NT2/D1 (cell line): ENCODE results near the gene WBP1.
A peak's percentile ranks its signal among the peaks of the same experiment; 100 is the strongest.

Experiments used
- DNase-seq: peaks from one replicate; pipeline ENCODE4 v3.0.0-alpha.2; 2011; ENCODE audit warnings: low read depth, low spot score
- H3K27me3 ChIP-seq: 2 replicates; pipeline ENCODE4 v1.6.0; 2011; ENCODE audit warnings: mild to moderate bottlenecking; ENCODE audit not compliant: insufficient read length, insufficient read depth
- H3K36me3 ChIP-seq: 2 replicates; pipeline ENCODE4 v1.6.1; 2011; ENCODE audit warnings: mild to moderate bottlenecking, low read length, mixed read lengths; ENCODE audit not compliant: insufficient read depth, insufficient read length
- H3K4me1 ChIP-seq: 2 replicates; pipeline ENCODE4 v1.5.1; 2011; ENCODE audit not compliant: insufficient read depth, insufficient read length
- H3K4me3 ChIP-seq: 2 replicates; pipeline ENCODE4 v1.5.1; 2011; ENCODE audit warnings: low read depth; ENCODE audit not compliant: insufficient read length
- H3K9ac ChIP-seq: 2 replicates; pipeline ENCODE4 v1.6.0; 2011; ENCODE audit warnings: low read depth; ENCODE audit not compliant: insufficient read length
- H3K9me3 ChIP-seq: 2 replicates; pipeline ENCODE4 v1.5.1; 2011; ENCODE audit warnings: mild to moderate bottlenecking, low read length; ENCODE audit not compliant: insufficient read depth
- SUZ12 ChIP-seq: IDR thresholded peaks from 2 replicates; pipeline ENCODE4 v1.6.1; 2011; ENCODE audit not compliant: insufficient read length, insufficient read depth; ENCODE audit errors: extremely low read depth
- YY1 ChIP-seq: IDR thresholded peaks from 2 replicates; pipeline ENCODE4 v1.6.1; 2011; ENCODE audit not compliant: insufficient read length, insufficient read depth
- ZNF274 ChIP-seq: IDR thresholded peaks from 2 replicates; pipeline ENCODE4 v1.6.1; 2011; ENCODE audit warnings: mild to moderate bottlenecking, low read depth, low read length

Gene WBP1

DNA sequence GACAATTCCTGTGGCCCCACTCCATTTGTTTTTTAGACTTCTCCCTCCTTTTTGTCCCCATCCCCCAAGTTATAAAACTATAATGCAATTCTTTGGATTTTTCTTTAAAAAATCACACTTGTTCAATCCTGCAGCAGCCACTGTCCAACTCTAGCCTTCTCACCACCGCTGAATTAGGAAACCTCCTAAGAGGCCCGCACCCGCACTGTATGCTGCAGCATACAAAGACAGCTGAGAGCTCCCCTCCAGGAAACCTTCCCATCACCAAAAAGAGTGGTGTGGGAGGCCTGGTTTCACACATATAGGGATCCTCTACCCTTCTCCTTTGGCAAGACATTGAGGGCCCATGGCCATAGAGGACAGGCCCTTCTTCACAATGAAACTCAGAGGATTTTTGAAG is 46.4 kb downstream of the WBP1 start:
- H3K27me3 ChIP-seq = peaks cover 48% of the 10 kb centered on the region
- no peak overlapping the region for H3K4me3 ChIP-seq
- no peak for TF ChIP-seq SUZ12
- no peak for TF ChIP-seq ZNF274
- no peak for TF ChIP-seq YY1
- peaks cover 18% of the 10 kb centered on the region for H3K36me3 ChIP-seq
- no peak overlapping the region for H3K9ac ChIP-seq
- no peak for DNase-seq
- no peaks in the 10 kb centered on the region for H3K9me3 ChIP-seq
- peaks cover 22% of the 10 kb centered on the region for H3K4me1 ChIP-seq

DNA sequence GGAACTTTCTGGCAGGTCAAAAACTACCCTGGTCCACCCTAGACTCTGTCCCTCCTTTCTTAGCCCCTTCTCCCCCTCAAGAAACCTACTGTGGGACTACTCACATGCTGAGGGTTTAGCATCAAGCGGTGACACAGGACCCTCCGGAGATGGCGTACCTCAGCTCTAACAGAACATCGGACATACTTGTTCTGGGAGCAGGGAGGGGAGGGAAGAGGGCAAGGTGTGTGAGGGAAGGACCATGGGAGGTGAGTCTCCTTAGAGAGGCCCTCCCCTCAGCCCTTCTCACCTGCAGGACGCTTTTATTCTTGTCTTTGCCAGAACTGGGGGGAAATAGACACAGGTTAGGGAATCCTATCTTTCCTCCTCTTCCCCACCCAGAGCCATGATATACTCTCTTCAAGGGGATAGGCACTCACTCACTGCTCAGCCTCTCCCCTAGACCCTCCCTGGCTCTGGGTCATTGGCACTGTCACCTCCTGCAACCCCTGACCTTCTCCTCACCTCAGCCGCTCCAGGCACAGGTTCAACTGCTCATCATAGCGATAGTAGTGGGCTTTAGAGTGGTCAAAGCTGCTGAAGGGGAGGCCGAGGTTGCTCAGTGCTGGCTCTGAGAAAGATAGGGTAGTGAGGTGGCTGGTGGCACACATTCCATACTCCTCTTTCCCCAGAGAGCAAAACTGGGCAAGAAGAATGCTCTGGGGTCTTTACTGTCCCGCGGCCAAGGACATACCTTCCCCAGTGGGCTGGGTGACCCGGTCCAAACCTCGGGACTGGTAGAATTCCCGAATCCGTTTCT is 47.4 kb downstream of the WBP1 start:
- H3K4me1 ChIP-seq = peaks cover 19% of the 10 kb centered on the region
- no peaks in the 10 kb centered on the region for H3K9me3 ChIP-seq
- no peak for DNase-seq
- peaks cover 18% of the 10 kb centered on the region for H3K36me3 ChIP-seq
- H3K9ac ChIP-seq = no peak overlapping the region
- peaks cover 42% of the 10 kb centered on the region for H3K27me3 ChIP-seq
- TF ChIP-seq YY1 (no peak), ZNF274 (no peak), SUZ12 (no peak)
- H3K4me3 ChIP-seq = no peak overlapping the region

DNA sequence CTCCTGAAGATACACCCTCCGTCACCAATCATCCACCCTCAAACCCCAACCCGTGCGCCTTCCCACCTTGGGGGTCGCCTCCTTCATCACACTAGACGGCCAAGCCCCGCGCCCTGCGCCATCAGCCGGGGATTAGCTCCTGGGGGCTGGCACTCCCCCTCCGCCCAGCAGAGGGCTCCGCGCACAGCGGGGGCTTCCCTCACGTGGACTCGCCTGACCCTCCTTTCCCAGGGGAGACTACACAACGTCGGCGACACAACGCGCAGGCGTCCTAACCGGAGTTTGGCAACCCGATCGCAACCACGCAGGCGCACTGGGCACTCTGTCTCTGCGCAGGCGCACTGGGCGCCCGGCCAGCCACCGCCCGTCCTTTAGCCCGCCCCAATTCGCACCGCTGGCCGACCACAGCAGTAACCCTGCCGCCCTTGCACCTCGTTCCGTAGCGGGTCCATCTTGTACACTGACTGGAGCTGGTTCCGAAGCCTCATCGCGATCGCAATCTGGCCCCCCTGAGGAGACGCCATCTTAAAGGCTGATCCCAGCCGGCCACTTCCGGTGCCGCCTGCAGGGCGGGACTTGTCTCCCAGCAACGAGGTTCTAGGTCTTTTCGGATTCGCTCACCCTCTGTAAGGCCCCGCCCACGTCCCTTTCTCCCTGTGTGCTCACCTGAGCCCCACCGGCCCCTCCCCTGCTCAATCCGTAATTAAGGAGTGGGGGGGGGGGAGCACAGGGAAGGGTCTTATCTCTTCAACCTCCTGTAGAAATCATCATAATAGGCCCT is 49.1 kb downstream of the WBP1 start, which contains the start of gene PCGF1:
Gene PCGF1, minus strand, starts transcription at position 551 of the 781 bp plus-strand sequence. Its CDS starts 27 bp downstream, at position 524.
- H3K9ac ChIP-seq = peak within 1 kb of the TSS; percentile 99
- DNase-seq = peak; percentile 97
- peaks cover 7% of the 10 kb centered on the region for H3K4me1 ChIP-seq
- TF ChIP-seq SUZ12 (no peak), YY1 (peak; percentile 65), ZNF274 (no peak)
- peak within 1 kb of the TSS; percentile 88 for H3K4me3 ChIP-seq
- H3K27me3 ChIP-seq = peaks cover 39% of the 10 kb centered on the region
- peaks cover 18% of the 10 kb centered on the region for H3K36me3 ChIP-seq
- no peaks in the 10 kb centered on the region for H3K9me3 ChIP-seq

DNA sequence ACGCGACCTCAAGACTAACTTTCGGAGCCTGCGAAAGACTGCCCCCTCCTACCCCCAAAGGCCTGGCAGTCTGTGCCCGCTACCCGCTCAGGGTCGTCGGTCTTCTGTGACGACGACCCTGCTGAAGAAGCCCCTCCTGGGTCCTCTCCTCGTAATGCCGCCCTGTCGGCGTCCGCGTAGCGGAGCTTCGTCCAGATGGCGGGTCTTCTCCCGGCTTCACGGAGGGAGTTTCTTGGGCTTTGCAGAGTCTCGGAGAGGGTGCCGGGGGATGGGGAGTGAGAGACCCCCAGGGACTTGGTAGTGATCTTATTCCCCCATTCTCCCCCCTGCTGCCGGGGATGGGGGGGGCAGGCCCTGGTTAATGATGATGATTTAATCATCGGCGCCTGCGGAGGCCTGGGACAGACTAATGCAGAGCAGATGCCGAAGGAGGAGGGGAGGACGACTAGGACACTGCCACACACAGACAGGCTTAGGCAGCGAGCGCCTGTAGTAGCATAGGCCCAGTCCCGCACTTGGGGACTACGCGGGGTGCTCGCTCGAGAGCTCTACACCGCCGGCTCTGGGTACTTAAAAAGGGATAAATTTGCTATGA is 49.8 kb downstream of the WBP1 start:
- no peaks in the 10 kb centered on the region for H3K9me3 ChIP-seq
- H3K9ac ChIP-seq = peak overlapping the region; percentile 99
- no peak for TF ChIP-seq ZNF274
- TF ChIP-seq SUZ12 = no peak
- TF ChIP-seq YY1 = no peak
- DNase-seq = no peak
- peak overlapping the region; percentile 88 for H3K4me3 ChIP-seq
- H3K4me1 ChIP-seq = peaks cover 7% of the 10 kb centered on the region
- H3K27me3 ChIP-seq = peaks cover 38% of the 10 kb centered on the region
- peaks cover 18% of the 10 kb centered on the region for H3K36me3 ChIP-seq

DNA sequence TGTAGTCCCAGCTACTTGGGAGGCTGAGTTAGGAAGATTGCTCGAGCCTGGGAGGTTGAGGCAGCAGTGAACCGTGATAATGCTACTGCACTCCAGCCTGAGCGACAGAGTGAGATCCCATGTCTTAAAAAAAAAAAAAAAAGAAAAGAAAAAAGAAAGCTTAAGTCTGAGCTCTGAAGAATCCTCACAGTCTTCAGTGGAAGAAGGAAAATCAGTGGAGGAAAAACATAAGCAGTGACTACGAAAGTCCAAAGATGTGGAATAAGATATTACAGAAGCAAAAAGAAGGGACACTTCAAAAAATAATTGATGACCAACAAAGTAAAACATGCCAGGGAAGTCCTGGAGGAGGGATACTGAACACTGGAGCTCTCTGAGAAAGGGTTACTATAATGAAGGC is 52.0 kb downstream of the WBP1 start:
- Histone ChIP-seq H3K9ac (no peak overlapping the region), H3K9me3 (no peaks in the 10 kb centered on the region), H3K27me3 (peaks cover 47% of the 10 kb centered on the region), H3K4me1 (peaks cover 7% of the 10 kb centered on the region), H3K36me3 (peaks cover 11% of the 10 kb centered on the region), H3K4me3 (no peak overlapping the region)
- no peak for TF ChIP-seq YY1
- no peak for TF ChIP-seq ZNF274
- no peak for TF ChIP-seq SUZ12
- DNase-seq = no peak
